Suppressor macrophage treated with lipopolysaccharide for 1 hour (primary cell): ENCODE measurements around the gene PAX1.

Source experiments
- DNase-seq, 3 donors: peaks; one replicate each; pipeline ENCODE4 v3.0.0-alpha.2; 2020 to 2022

The PAX1 gene

DNA sequence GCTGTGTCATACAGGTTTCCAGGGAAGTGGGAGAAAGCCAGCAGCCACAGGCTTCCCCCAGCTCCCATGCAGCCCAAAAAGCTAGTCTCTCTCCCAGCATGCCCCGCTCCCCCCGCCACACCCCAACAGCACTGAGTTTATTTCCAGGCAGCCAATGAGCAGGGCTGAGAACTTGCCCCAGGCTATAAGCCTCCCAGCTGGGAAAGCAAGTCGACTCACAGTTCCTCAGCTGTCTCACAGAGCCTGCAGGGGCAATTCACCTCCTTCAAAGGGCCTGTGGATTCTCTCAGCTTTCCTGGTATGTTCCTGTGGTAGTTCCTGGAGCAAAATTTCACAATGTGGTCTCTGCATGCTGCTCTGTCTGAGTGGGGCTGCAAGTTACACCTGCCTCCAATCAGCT is 34.2 kb downstream of the PAX1 start:
- DNase-seq = no peak

DNA sequence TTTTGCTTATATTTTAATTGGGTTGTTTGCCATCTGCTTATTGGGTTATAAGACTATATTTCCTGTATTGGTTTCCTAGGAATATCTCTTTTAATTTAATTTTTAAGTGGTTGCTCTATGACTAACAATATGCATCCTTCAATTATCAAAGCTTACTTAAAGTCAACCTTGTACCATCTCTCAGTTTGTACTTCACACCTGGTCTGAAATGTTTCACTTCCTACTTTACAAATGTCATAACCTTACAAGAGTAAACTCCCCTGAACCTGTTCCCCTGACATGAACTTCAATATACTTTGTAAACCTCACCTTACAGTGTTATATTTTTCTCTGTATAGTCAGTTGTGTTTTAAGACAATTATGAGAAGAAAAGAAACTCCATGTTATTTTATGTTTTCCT is 35.8 kb downstream of the PAX1 start:
- no peak for DNase-seq

DNA sequence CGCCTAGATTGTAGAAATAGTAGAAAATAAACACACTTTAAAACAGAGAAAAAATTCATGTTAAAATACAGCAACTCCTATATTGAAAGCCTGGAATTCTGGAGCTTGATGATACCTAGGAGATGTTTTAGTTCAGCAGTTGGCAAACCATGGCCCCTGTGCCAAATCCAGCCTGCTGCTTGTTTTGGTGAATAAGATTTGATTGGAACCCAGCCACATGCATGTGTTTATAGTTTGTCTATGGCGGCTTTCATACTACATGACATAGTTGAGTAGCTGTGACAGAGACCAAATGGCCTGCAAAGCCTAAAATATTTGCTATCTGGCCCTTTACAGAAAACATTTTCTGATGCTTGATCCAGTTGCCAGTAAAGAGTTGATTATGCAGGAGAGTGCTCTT is 57.2 kb downstream of the PAX1 start:
- no peak for DNase-seq

DNA sequence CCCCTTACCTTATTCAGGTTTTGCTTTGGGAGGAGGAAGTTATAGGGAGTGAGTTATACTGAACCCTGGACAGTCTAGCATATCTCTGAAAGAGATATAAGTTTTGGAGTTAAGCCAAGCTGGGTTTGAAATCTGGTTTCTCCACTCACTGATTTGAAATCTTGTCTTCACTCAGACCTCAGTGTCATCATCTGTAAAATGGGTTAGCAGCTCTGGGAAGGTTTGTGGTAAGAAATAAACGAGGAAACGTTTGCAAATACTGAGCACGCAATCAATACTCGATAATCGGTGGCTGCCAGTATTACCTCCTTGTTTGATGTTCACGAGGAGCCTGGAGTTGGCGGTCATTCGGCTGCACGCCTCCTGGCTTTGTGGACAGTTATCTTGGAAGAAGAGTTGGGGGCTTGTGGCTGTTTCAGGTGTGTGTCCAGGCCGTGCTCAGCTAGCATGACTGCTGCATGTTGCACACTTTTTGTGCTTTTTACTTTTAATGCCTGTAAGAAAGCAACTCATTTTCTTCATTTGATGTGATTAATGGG is 61.8 kb downstream of the PAX1 start:
- no peak for DNase-seq

DNA sequence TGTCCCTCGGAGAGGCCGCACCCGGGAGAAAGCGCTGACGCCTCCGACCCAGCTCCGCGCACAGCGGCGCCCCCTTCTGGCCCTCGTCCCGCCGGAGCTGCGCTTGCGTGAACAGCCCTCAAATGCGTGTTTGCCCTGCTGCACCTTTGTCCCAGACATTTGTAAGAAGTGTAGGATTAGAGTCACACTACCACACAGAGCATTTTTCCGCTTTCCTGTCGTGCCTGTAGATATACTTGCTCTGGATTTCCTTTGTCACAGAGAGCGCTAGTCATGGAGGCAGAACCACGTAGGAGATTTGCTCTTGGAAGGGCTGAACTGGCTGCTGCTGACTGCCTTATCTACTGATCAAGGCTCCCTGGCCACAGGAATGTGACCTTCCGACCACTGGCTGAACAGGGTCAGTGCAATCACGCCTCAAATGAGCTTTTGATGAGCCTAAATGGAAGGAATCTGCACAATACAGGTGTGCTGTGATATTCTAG is 62.3 kb downstream of the PAX1 start:
- DNase-seq = no peak
